Upper lobe of left lung (tissue), 4 donors: ENCODE data around the gene SLC35G1.

Experiments used
- POLR2A ChIP-seq, 4 donors: fragments of 450-650 bp; IDR thresholded peaks; one replicate each; pipeline ENCODE4 v1.5.1; 2016 to 2017; ENCODE audit warnings: antibody characterized with exemption in 4 of 4, mild to moderate bottlenecking in 2 of 4
- POLR2AphosphoS5 ChIP-seq, 2 donors: sonication (generic); formaldehyde crosslinking; IDR thresholded peaks; one replicate each; pipeline ENCODE4 v1.5.1; 2017; ENCODE audit warnings: antibody characterized with exemption in 2 of 2
- TF ChIP-seq, protein P1 (sequence below), 6 experiments: fragments of 450-650 bp in 4 of 6; fragments of 200-600 bp in 2 of 6; sonication (generic) in 2 of 6; IDR thresholded peaks; one replicate each; pipeline ENCODE4 v1.5.1; 2016 to 2019; ENCODE audit warnings: antibody characterized with exemption in 6 of 6

DNA sequence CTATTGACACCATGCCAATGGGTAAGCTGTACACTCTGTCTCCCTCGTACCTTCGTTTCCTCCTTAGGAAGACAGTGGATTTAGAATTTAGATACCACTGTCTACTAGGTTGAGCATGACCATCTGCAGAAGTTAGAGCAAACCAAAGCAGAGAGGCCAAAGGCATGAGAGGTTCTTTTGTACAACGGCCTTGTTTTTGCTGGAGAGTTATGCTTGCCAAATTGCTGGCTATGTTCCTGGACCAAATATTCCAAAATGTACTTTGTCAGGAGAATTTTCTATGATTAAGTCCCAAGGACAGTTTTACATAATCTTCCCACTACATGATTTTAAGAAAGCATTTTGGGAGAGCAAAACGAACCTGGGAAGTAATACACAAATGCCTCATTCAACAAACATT is 52.0 kb downstream of the SLC35G1 start:
- TF ChIP-seq, protein P1, sequence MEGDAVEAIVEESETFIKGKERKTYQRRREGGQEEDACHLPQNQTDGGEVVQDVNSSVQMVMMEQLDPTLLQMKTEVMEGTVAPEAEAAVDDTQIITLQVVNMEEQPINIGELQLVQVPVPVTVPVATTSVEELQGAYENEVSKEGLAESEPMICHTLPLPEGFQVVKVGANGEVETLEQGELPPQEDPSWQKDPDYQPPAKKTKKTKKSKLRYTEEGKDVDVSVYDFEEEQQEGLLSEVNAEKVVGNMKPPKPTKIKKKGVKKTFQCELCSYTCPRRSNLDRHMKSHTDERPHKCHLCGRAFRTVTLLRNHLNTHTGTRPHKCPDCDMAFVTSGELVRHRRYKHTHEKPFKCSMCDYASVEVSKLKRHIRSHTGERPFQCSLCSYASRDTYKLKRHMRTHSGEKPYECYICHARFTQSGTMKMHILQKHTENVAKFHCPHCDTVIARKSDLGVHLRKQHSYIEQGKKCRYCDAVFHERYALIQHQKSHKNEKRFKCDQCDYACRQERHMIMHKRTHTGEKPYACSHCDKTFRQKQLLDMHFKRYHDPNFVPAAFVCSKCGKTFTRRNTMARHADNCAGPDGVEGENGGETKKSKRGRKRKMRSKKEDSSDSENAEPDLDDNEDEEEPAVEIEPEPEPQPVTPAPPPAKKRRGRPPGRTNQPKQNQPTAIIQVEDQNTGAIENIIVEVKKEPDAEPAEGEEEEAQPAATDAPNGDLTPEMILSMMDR (IDR thresholded peaks at IDR 0.05) = no peak
- TF ChIP-seq POLR2A (IDR thresholded peaks at IDR 0.05) = no peak
- no peak for TF ChIP-seq POLR2AphosphoS5 (IDR thresholded peaks at IDR 0.05)
